ENCODE data around the gene BBS7. TPM values are rescaled to one million over a fixed set of nuclear protein-coding genes. Genes with fewer than 3 reads are reported as not detected.

Gene BBS7
- polyA plus RNA-seq, 2 of the 4 experiments (the other 2 are of a cell fraction), result 12.6 to 17.7 TPM

DNA sequence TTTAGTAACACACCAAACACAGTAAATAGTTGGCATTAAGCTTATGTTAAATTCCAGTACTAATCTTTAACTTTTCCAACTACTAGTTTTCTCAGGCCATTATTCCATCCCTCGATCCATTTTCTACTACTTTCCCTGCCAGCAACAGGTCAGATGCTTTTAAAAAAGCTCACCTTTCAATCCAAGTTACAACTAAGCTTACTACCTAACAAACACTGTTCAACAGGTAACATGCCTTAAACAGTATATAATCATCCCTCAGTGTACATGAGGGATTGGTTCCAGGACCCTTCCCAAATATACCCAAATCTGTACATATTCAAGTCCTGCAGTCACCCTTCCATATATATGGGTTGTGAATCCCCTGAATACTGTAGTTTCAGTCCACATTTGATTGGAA, 52.1 kb downstream of the BBS7 start:
- no peak for FAIRE-seq
- CTCF ChIA-PET, result no interaction called here
- H3K4me1 ChIP-seq, result peaks cover 22% of the 10 kb centered on the region; the same call in 2 of the 3 replicates
- no peak for ATAC-seq
- H3K9me3 ChIP-seq, result no peaks in the 10 kb centered on the region
- 96% methylated on average over 1 of the region's 1 CpG for whole genome bisulfite sequencing (ENCODE audit: missing lambda C conversion rate)
- H3K4me3 ChIP-seq, result no peak overlapping the region
- TF ChIP-seq KDM5A (IDR thresholded peaks at IDR 0.05), result no peak
- TF ChIP-seq HOXA7 (CRISPR knock-in tag; IDR thresholded peaks at IDR 0.05), result no peak
- no peak for TF ChIP-seq HOXB5 (CRISPR knock-in tag; IDR thresholded peaks at IDR 0.05)
- TF ChIP-seq, protein P1, sequence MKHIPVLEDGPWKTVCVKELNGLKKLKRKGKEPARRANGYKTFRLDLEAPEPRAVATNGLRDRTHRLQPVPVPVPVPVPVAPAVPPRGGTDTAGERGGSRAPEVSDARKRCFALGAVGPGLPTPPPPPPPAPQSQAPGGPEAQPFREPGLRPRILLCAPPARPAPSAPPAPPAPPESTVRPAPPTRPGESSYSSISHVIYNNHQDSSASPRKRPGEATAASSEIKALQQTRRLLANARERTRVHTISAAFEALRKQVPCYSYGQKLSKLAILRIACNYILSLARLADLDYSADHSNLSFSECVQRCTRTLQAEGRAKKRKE (CRISPR knock-in tag; IDR thresholded peaks at IDR 0.05; ENCODE audit: low read depth), result no peak
- TF ChIP-seq, protein P2, sequence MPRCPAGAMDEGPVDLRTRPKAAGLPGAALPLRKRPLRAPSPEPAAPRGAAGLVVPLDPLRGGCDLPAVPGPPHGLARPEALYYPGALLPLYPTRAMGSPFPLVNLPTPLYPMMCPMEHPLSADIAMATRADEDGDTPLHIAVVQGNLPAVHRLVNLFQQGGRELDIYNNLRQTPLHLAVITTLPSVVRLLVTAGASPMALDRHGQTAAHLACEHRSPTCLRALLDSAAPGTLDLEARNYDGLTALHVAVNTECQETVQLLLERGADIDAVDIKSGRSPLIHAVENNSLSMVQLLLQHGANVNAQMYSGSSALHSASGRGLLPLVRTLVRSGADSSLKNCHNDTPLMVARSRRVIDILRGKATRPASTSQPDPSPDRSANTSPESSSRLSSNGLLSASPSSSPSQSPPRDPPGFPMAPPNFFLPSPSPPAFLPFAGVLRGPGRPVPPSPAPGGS (IDR thresholded peaks at IDR 0.05), result no peak
- TF ChIP-seq, protein P3, sequence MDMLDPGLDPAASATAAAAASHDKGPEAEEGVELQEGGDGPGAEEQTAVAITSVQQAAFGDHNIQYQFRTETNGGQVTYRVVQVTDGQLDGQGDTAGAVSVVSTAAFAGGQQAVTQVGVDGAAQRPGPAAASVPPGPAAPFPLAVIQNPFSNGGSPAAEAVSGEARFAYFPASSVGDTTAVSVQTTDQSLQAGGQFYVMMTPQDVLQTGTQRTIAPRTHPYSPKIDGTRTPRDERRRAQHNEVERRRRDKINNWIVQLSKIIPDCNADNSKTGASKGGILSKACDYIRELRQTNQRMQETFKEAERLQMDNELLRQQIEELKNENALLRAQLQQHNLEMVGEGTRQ (IDR thresholded peaks at IDR 0.05), result no peak
- TF ChIP-seq CHD2 (IDR thresholded peaks at IDR 0.05; ENCODE audit: low read length, partially characterized antibody), result no peak
- TF ChIP-seq, protein P4, sequence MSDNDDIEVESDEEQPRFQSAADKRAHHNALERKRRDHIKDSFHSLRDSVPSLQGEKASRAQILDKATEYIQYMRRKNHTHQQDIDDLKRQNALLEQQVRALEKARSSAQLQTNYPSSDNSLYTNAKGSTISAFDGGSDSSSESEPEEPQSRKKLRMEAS (IDR thresholded peaks at IDR 0.05), result no peak
- TF ChIP-seq ZFP36 (IDR thresholded peaks at IDR 0.05; ENCODE audit: borderline replicate concordance, partially characterized antibody), result no peak
- no peak for TF ChIP-seq RAD21 (conservative IDR thresholded peaks at IDR 0.05 in 1 of 2, IDR thresholded peaks at IDR 0.05 in 1 of 2)
- TF ChIP-seq, protein P5, sequence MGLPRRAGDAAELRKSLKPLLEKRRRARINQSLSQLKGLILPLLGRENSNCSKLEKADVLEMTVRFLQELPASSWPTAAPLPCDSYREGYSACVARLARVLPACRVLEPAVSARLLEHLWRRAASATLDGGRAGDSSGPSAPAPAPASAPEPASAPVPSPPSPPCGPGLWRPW (IDR thresholded peaks at IDR 0.05), result no peak
- no peak for TF ChIP-seq HEYL (CRISPR knock-in tag; IDR thresholded peaks at IDR 0.05)
- no peak for TF ChIP-seq PHF8 (IDR thresholded peaks at IDR 0.05; ENCODE audit: borderline replicate concordance, low read depth)
- TF ChIP-seq EP300 (IDR thresholded peaks at IDR 0.05), result no peak
- TF ChIP-seq NR3C1 (IDR thresholded peaks at IDR 0.05), result no peak
- no peak for TF ChIP-seq JUNB (IDR thresholded peaks at IDR 0.05)
- TF ChIP-seq TFCP2L1 (CRISPR knock-in tag; IDR thresholded peaks at IDR 0.05), result no peak
- no peak overlapping the region for H3K27ac ChIP-seq
- DNase-seq (ENCODE audit: low read depth in 1 of 2, low spot score in 1 of 2), result no peak
- POLR2A ChIA-PET, result no interaction called here
- no peak overlapping the region for H3K4me2 ChIP-seq

DNA sequence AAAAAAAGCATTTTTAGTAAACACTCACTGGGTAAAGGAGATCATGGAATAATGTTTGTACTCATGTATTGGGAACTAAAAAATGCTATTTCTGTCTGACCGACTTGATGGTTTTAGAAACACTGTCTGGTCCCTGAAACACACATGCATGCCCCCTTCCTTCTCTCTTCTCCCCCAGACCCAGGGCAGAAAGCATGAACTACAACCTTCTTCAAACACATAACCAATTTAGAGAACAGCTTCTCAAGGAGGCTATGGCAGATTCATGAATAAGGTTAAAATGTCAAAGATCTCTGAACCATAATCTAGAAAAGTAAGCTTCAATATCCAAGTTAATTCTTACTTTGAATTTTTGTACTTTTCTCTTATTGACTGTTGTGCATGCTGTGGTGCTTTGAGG, 52.6 kb downstream of the BBS7 start:
- DNase-seq (ENCODE audit: low read depth in 1 of 2, low spot score in 1 of 2) (no peak), ATAC-seq (no peak), FAIRE-seq (no peak)
- TF ChIP-seq ZNF302 (CRISPR knock-in tag; IDR thresholded peaks at IDR 0.05) (no peak), BHLHE40 (IDR thresholded peaks at IDR 0.05; ENCODE audit: low read depth, low read length) (no peak), EHF (CRISPR knock-in tag; IDR thresholded peaks at IDR 0.05) (no peak), ZC3H11A (IDR thresholded peaks at IDR 0.05) (no peak), RARB (CRISPR knock-in tag; IDR thresholded peaks at IDR 0.05) (no peak), KDM1A (IDR thresholded peaks at IDR 0.05; ENCODE audit: low read depth) (no peak), SMC3 (IDR thresholded peaks at IDR 0.05) (no peak), MAZ (IDR thresholded peaks at IDR 0.05; ENCODE audit: borderline replicate concordance, low read depth, low read length) (no peak), NR3C1 (IDR thresholded peaks at IDR 0.05) (no peak), HOXB5 (CRISPR knock-in tag; IDR thresholded peaks at IDR 0.05) (no peak), PHF8 (IDR thresholded peaks at IDR 0.05; ENCODE audit: borderline replicate concordance, low read depth) (no peak), ESRRA (IDR thresholded peaks at IDR 0.05; ENCODE audit: borderline replicate concordance, low read length) (no peak), FOSB (CRISPR knock-in tag; IDR thresholded peaks at IDR 0.05) (no peak)
- TF ChIP-seq, protein P2 (IDR thresholded peaks at IDR 0.05), result no peak
- CTCF ChIA-PET, result no interaction called here
- WGBS (ENCODE audit: missing lambda C conversion rate), result 86% methylated on average over 1 of the region's 1 CpG
- H3K4me1 ChIP-seq, result peaks cover 22% of the 10 kb centered on the region; the same call in 2 of the 3 replicates
- H3K4me3 ChIP-seq, result no peak overlapping the region
- POLR2A ChIA-PET, result no interaction called here
- H3K4me2 ChIP-seq, result no peak overlapping the region
- no peak overlapping the region for H3K27ac ChIP-seq
- no peaks in the 10 kb centered on the region for H3K9me3 ChIP-seq
